Loucy (cell line): ENCODE results near the gene POLRMT.

ENCODE experiments used
- H2AFZ ChIP-seq: fragments of 200-600 bp; sonication (generic); 2 replicates; pipeline ENCODE4 v1.6.0; 2016; ENCODE audit warnings: antibody characterized with exemption, mild to moderate bottlenecking, low read length, moderate library complexity
- H3F3A ChIP-seq: fragments of 200-600 bp; 2 replicates; pipeline ENCODE4 v1.6.0; 2016; ENCODE audit warnings: antibody characterized with exemption, low read depth, mild to moderate bottlenecking
- H3K27me3 ChIP-seq: fragments of 200-600 bp; sonication (generic); 2 replicates; pipeline ENCODE4 v1.6.1; 2014; ENCODE audit warnings: low read length, mild to moderate bottlenecking; ENCODE audit not compliant: insufficient read depth, poor library complexity, severe bottlenecking
- H3K36me3 ChIP-seq: fragments of 200-600 bp; sonication (generic); 2 replicates; pipeline ENCODE4 v1.6.1; 2016; ENCODE audit warnings: low read length; ENCODE audit not compliant: insufficient read depth
- H3K4me1 ChIP-seq: fragments of 200-600 bp; sonication (generic); 2 replicates; pipeline ENCODE4 v1.5.1; 2014; ENCODE audit warnings: low read length, mild to moderate bottlenecking; ENCODE audit not compliant: insufficient read depth, poor library complexity, severe bottlenecking
- H3K4me2 ChIP-seq: fragments of 200-600 bp; sonication (generic); 2 replicates; pipeline ENCODE4 v1.6.0; 2014; ENCODE audit warnings: antibody characterized with exemption, low read length, low read depth, mild to moderate bottlenecking; ENCODE audit not compliant: poor library complexity, severe bottlenecking
- H3K4me3 ChIP-seq: fragments of 200-600 bp; sonication (generic); 2 replicates; pipeline ENCODE4 v1.5.1; 2014; ENCODE audit warnings: low read length, mild to moderate bottlenecking, mixed read lengths; ENCODE audit not compliant: poor library complexity, severe bottlenecking
- H3K79me2 ChIP-seq: fragments of 200-600 bp; sonication (generic); 2 replicates; pipeline ENCODE4 v1.6.1; 2014; ENCODE audit warnings: low read length; ENCODE audit not compliant: insufficient read depth
- H3K9ac ChIP-seq: fragments of 200-600 bp; sonication (generic); 2 replicates; pipeline ENCODE4 v1.6.0; 2014; ENCODE audit warnings: mild to moderate bottlenecking, low read depth, low read length, moderate library complexity; ENCODE audit not compliant: poor library complexity, severe bottlenecking
- H3K9me2 ChIP-seq: fragments of 200-600 bp; sonication (generic); replicated peaks from 2 replicates; pipeline ENCODE4 v1.6.1; 2016; ENCODE audit warnings: low read depth, low read length, mixed read lengths
- H3K9me3 ChIP-seq: fragments of 200-600 bp; sonication (generic); 2 replicates; pipeline ENCODE4 v1.6.1; 2014; ENCODE audit warnings: mild to moderate bottlenecking, antibody characterized with exemption, low read length, low read depth; ENCODE audit not compliant: insufficient read depth
- H4K20me1 ChIP-seq: fragments of 200-600 bp; sonication (generic); 2 replicates; pipeline ENCODE4 v1.6.0; 2014; ENCODE audit warnings: antibody characterized with exemption, low read length, mild to moderate bottlenecking; ENCODE audit not compliant: insufficient read depth, poor library complexity, severe bottlenecking
- EZH2phosphoT487 ChIP-seq: fragments of 200-600 bp; IDR thresholded peaks from 2 replicates; pipeline ENCODE4 v1.6.1; 2018; ENCODE audit warnings: antibody characterized with exemption, mild to moderate bottlenecking, moderate library complexity, borderline replicate concordance
- TF ChIP-seq, protein P1 (sequence below): fragments of 200-600 bp; sonication (generic); conservative IDR thresholded peaks from 2 replicates; pipeline ENCODE4 v1.5.1; 2014; ENCODE audit warnings: mild to moderate bottlenecking, antibody characterized with exemption, low read length

The POLRMT gene

DNA sequence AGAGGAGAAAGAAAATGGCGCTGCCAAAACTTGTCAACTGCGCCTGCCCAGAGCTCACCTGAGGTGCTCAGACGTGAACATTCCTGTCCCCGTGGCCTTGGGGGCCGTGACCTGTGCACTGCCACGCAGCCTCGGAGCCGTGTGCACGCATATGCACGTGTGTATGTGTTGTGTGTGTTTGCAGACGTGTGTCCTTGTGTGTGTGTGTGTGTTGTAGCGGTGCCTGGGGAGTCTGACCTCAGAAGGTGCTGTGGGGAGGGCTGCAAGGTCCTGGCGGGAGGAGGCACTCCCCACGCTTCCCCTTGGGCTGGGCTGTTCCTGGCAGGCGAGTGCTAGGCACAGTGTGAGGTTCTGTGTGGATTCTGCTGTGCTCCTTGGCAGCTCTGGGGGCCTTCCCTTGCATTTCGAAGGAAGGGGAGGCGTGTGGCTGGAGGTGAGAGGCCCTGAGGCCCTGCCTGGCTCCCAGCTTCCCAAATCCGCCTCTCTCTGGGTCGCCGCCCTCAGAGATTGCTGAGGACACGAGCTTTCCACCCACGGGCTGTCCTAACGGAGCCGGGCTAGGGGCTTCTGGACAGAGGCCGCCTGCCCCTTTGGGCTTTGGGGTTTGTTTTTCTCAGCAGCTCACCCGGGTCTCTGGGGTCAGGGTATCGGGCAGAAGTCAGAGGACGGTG, 56.4 kb downstream of the POLRMT start:
- peak overlapping the region; percentile 81 for H3K4me2 ChIP-seq
- no peak overlapping the region for H3K9ac ChIP-seq
- peaks cover 24% of the 10 kb centered on the region; the same call in 1 of the 2 replicates for H3K36me3 ChIP-seq
- H3K9me2 ChIP-seq = no peaks in the 10 kb centered on the region
- TF ChIP-seq, protein P1, sequence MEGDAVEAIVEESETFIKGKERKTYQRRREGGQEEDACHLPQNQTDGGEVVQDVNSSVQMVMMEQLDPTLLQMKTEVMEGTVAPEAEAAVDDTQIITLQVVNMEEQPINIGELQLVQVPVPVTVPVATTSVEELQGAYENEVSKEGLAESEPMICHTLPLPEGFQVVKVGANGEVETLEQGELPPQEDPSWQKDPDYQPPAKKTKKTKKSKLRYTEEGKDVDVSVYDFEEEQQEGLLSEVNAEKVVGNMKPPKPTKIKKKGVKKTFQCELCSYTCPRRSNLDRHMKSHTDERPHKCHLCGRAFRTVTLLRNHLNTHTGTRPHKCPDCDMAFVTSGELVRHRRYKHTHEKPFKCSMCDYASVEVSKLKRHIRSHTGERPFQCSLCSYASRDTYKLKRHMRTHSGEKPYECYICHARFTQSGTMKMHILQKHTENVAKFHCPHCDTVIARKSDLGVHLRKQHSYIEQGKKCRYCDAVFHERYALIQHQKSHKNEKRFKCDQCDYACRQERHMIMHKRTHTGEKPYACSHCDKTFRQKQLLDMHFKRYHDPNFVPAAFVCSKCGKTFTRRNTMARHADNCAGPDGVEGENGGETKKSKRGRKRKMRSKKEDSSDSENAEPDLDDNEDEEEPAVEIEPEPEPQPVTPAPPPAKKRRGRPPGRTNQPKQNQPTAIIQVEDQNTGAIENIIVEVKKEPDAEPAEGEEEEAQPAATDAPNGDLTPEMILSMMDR = no peak
- TF ChIP-seq EZH2phosphoT487 = no peak
- H2AFZ ChIP-seq = no peak overlapping the region
- peaks cover 6% of the 10 kb centered on the region for H3K27me3 ChIP-seq
- H3K4me3 ChIP-seq = peak overlapping the region; percentile 99
- H3K4me1 ChIP-seq = peaks cover 18% of the 10 kb centered on the region
- H3K79me2 ChIP-seq = peaks cover 82% of the 10 kb centered on the region
- peaks cover 2% of the 10 kb centered on the region for H3F3A ChIP-seq
- H3K9me3 ChIP-seq = no peaks in the 10 kb centered on the region
- H4K20me1 ChIP-seq = peaks cover 73% of the 10 kb centered on the region

DNA sequence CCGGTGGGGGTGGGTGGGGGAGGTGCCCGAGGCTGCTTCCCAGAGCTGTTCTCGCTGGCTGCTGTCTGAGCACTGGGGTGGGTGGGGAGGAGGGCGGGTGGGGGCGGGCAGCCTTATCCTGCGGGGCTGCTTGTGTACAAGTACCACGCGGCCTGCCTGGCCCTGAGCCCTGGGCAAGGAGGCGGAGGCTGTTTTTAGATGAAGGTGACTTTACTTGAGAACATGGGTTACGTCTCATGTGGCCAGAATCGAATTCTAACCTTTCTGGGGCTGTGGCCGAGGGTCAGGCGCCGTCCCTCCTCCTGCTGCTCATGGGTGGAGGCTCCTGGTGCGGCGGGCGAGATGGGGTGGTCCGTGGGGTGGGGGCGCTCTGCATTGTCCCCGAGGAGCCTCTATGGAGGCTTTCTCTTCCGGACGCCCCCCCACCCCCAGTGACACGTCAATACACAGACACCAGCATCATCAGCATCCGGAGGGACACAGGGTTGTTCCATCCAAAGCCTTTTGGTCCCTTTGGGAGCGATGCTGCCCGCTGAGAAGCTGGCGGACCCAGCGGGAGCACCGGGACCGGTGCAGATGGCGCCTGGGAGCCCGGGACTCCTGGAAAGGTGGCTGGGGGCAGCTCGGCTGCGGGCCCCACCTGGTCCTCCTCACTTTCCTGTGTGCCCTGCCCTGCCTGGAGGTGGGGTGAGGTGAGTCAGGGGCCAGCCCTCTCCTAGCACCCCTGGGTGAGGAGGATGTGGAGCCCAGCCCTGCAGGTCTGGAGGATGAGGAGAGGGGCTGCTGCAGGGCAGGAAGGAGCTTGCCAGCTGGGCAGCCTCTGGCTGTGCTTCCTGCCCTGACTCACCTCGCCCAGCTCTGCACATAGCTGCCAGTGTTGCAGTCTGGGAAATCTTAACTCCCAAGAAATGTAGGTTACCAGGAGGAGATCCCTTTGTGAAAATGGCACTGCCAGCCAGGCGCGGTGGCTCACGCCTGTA, 57.5 kb downstream of the POLRMT start:
- peak overlapping the region; percentile 99 for H3K4me3 ChIP-seq
- no peak for TF ChIP-seq EZH2phosphoT487
- TF ChIP-seq, protein P1 = no peak
- peaks cover 6% of the 10 kb centered on the region for H3K27me3 ChIP-seq
- peak overlapping the region; percentile 81 for H3K4me2 ChIP-seq
- peaks cover 70% of the 10 kb centered on the region for H4K20me1 ChIP-seq
- H3K4me1 ChIP-seq = peaks cover 27% of the 10 kb centered on the region
- no peaks in the 10 kb centered on the region for H3K9me2 ChIP-seq
- H3F3A ChIP-seq = peaks cover 11% of the 10 kb centered on the region
- peak overlapping the region; percentile 100 for H3K9ac ChIP-seq
- no peak overlapping the region for H2AFZ ChIP-seq
- H3K36me3 ChIP-seq = peaks cover 17% of the 10 kb centered on the region; the same call in 1 of the 2 replicates
- H3K9me3 ChIP-seq = no peaks in the 10 kb centered on the region
- H3K79me2 ChIP-seq = peaks cover 82% of the 10 kb centered on the region

DNA sequence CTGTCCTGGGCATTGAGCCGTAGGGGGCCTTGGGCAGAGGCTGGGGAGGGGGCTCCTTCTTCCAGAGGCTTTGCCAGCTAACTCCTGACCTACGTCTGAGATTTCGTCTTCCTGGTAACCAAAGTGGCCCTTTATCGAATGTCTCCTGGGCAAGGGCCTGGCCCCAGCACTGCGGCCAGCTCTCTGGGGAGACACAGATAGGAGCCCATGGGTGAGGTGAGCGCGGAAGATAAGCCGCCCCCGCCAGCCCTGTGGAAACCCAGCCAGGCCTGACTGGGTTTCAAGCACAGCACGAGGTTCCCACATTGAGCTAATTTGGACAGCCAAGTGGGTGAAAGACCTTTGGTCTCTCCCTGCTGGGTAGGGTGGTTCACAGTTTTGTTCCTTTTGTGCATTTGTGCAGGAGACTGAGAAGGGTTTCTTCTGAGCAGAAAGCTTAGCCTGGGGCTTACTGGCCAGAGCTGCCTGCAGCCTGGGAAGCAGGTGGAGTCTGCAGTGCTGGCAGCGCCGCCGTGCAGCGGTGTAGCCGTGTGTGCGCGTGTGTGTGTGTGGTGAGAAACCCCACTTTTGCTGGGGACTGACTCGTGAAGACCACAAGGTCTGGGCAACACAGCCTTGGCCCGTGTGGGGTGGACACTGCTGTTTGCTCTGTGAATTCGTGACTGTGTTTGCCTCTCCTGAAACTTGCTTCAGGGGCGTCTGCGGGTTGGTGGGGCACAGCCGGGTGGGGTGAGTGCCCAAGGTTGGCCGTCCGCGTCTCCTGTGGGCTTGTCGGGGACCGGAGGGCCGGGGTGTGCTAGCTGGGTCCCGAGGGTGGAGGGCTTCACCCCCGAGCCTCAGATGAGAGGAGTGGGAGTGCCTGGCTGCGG, 58.4 kb downstream of the POLRMT start:
- H3K27me3 ChIP-seq = peaks cover 6% of the 10 kb centered on the region
- no peaks in the 10 kb centered on the region for H3K9me3 ChIP-seq
- peaks cover 69% of the 10 kb centered on the region for H4K20me1 ChIP-seq
- no peak for TF ChIP-seq EZH2phosphoT487
- TF ChIP-seq, protein P1 = no peak
- H3K36me3 ChIP-seq = peaks cover 10% of the 10 kb centered on the region; the same call in 1 of the 2 replicates
- H3K9me2 ChIP-seq = no peaks in the 10 kb centered on the region
- H3K79me2 ChIP-seq = peaks cover 74% of the 10 kb centered on the region
- H2AFZ ChIP-seq = no peak overlapping the region
- peak overlapping the region; percentile 99 for H3K4me3 ChIP-seq
- peak overlapping the region; percentile 81 for H3K4me2 ChIP-seq
- peaks cover 27% of the 10 kb centered on the region for H3K4me1 ChIP-seq
- peak overlapping the region; percentile 100 for H3K9ac ChIP-seq
- H3F3A ChIP-seq = peaks cover 11% of the 10 kb centered on the region
